HG02798 (cell line): Measurements from ENCODE around the gene PRMT2.
A peak's percentile ranks its signal among the peaks of the same experiment; 100 is the strongest.

Source experiments
- ATAC-seq: cut with Tn5 transposase; IDR thresholded peaks from one replicate; pipeline ENCODE4 v1.9.1; 2021; ENCODE audit warnings: mild to moderate bottlenecking; ENCODE audit not compliant: unreplicated experiment, poor library complexity

PRMT2 gene

DNA sequence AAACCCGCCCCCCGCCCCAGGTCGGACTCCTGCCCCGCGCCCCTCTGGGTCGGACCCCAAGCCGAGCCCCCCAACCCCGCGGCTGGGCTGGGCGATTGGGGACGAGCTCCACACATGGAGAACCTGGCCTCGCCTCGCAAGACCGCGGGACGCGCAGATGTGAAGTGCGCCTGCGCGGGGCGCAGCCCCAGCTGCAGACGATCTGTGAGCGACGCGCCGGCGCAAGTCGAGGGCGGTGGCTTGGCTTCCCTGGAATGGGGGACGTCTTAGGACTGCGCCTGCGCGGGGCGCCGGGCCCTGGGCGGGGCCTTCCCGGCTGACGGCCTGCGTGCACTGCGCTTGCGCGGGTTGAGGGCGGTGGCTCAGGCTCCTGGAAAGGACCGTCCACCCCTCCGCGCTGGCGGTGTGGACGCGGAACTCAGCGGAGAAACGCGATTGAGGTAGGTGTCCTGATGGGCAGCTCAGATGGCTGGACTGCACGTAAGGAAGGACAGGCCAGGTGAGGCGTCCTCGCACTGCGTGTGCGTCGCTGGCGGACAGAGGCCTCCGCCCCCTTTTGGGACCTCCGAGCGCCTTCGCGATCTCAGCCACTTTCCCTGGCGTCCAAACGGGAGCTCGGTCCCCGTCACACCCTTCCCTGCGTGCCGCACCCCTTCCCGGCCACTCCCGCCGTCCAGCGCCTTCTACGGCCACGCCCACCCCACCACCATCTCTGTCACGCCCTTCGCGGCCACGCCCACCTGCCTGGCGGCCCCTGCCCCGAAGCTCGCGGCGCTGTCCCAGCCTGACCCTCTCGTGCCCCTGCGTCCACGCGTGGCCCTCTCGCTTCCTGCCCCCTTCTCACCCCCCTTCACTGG is at the start of gene PRMT2:
PRMT2 (plus strand) TSS at position 351 of the 857 bp plus-strand sequence. CDS start 1,278 bp downstream, outside the sequence.
- ATAC-seq = peak; percentile 98

DNA sequence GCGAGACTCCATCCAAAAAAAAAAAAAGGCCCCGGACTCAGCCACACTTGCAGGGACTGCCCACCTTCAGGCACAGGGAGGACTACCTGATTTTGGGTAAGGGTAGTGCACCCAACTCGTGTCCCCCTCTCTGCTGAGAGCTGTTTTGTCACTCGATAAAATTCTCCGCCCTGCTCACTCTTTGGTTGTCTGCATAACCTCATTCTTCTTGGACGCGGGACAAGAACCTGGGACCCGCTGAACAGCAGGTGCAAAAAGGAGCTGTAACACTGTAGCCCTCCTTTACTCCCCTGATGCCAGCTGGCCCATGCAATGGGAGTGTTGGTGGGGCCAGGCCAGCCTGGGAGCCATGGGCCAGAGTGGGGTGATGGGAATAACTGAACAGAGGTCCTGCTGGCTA is 41.2 kb upstream of the PRMT2 start:
- no peak for ATAC-seq

GRCh38 chr21:46596201-46596600 is 39.3 kb upstream of the PRMT2 start:
- no peak for ATAC-seq

GRCh38 chr21:46597031-46597430 is 38.4 kb upstream of the PRMT2 start:
- no peak for ATAC-seq

GRCh38 chr21:46597896-46598343 is 37.6 kb upstream of the PRMT2 start:
- ATAC-seq = no peak

DNA sequence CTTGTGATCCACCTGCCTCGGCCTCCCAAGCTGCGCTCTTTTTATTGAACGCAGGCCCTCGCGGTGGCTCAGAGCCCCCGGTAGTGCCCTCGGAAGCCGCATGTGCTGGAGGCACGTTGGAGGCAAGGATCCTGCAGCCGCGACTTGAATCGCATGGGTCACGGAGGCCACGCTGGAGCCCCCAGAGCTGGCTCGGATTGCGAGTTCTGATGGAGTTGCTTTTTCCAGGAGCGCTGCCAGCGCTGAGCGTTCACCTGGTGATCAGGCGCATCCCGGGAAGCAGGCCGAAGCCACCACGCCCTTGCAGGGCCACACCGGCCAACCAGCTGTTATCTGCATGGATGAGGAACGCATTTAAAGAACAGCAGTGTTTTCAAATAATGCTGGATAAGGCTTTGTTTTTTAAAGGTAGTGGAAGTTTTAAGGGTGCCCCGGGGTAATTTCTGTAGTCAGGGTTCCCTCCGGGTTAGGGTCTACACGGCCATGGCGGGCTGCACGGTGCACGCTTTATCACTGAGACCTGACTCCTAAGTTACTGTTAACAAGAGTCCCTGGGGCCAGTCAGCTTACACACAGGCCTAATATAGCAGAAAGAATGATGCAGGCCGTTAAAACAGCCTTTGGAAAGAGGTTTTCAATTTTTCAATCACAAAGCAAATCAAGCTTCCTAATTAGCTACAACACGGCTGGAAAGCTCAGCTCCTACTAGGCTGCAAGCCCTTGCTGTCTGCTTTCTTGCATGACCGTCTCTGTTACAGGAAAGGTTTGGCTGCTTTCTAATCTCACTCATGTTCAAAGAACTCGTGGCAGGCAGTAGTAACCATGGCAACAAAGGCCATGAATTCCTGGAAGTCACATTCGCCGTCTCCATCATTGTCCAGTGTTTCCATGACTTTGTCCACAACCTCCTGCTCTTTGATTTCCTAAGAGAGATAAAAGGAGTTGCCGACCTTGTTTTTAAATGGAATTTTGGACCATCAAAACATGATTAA is 36.6 kb upstream of the PRMT2 start:
- ATAC-seq = no peak

GRCh38 chr21:46600305-46600704 is 35.2 kb upstream of the PRMT2 start:
- ATAC-seq = no peak

GRCh38 chr21:46600978-46601377 is 34.5 kb upstream of the PRMT2 start:
- no peak for ATAC-seq

- no peak for ATAC-seq
These were observed 32.2 kb upstream of the PRMT2 start for GRCh38 chr21:46603228-46603627.

- ATAC-seq = no peak
These were observed 31.0 kb upstream of the PRMT2 start for GRCh38 chr21:46604329-46604974.

- no peak for ATAC-seq
These were observed 30.3 kb upstream of the PRMT2 start, which contains the start of gene S100B for GRCh38 chr21:46604975-46605766. S100B (minus strand) TSS chr21:46605082; CDS start chr21:46602415, 2,667 bp downstream.

DNA sequence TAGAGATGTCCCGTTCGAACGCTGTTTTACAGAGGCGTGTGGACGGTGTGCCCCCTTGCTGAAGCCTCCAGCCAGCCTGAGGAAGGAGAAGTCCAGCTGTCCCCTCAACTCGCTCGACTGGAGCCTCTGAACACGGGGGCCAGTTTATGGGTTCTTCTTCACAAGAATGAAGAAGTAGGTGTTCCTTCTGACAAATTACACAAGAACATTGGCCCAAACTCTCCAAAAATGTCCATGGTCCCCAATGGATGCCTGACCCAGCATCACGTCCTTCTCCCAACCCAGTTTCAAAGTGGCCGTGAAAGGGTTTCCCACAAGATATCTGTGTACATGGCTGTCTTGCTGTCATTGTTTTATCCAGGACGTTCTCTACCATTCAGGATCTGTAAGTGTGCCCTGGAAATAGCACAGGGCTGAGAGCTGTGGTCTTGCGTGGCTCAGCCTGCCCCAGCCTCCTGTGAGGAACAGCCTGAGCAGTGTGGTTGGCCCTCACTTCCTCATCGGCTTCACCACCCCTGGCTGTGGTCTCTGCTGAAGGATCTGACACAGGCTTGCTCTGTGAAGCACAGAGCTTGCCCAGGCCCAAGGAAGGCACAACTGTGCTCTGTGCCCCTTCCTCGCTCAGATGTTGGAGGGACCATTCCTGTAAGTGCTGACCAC is 29.6 kb upstream of the PRMT2 start:
- ATAC-seq = no peak

GRCh38 chr21:46606427-46606813 is 29.1 kb upstream of the PRMT2 start:
- ATAC-seq = no peak

- ATAC-seq = no peak
These were observed 27.8 kb upstream of the PRMT2 start for GRCh38 chr21:46607636-46608035.

DNA sequence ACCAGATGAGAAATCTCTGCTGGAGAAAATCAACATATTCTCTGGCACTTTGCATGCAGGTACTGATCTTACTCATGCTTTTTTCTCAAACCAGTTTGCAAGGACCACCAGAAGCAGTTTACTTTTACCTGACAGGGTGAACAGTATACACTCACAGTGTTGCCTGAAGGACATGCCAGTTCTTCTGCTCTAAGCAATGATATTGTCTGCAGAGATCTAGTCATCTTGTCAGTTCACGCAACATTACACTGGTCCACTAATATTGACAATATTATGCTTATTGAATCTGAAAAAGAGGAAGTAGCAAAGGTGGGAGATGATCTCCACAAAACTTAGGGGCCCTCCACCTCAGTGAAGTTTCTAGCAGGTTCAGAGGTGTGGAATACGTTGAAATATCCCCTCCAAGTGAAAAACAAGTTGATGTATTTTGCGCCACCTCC is 26.8 kb upstream of the PRMT2 start:
- ATAC-seq = peak; percentile 38

GRCh38 chr21:46610018-46610701 is 25.3 kb upstream of the PRMT2 start:
- no peak for ATAC-seq

- ATAC-seq = no peak
These were observed 22.1 kb upstream of the PRMT2 start for GRCh38 chr21:46613391-46613790.

GRCh38 chr21:46616050-46616449 is 19.4 kb upstream of the PRMT2 start:
- no peak for ATAC-seq
